ENCODE data around the gene PBX1.

DNA sequence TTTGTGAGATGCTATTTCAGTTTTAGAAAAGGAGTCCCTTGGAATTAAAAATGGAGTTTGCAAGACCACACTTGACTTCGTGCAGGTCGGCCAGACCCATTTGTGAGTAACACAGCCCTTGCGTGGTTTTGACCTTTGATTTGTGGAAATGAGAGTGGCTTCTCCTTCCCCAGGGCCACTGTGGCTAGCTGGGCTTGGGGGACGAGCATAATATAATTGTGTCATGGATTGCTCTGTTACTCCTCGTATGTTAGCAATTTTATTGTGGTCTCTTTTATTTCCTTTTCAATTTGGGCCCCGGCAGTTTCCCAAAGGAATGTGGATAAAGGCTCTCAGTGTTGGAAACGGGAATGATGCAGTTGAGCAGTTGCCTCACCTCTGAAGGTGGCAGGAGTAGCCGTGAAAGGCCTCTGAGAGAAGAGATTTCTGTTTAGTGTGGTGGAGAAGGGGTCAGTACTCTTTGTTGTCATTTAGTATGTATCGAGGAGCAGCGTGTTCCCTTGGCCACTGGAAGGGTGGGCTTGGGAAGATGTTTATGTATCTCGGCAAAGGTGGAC is 194.6 kb downstream of the PBX1 start:
- TF ChIP-seq, protein P1, sequence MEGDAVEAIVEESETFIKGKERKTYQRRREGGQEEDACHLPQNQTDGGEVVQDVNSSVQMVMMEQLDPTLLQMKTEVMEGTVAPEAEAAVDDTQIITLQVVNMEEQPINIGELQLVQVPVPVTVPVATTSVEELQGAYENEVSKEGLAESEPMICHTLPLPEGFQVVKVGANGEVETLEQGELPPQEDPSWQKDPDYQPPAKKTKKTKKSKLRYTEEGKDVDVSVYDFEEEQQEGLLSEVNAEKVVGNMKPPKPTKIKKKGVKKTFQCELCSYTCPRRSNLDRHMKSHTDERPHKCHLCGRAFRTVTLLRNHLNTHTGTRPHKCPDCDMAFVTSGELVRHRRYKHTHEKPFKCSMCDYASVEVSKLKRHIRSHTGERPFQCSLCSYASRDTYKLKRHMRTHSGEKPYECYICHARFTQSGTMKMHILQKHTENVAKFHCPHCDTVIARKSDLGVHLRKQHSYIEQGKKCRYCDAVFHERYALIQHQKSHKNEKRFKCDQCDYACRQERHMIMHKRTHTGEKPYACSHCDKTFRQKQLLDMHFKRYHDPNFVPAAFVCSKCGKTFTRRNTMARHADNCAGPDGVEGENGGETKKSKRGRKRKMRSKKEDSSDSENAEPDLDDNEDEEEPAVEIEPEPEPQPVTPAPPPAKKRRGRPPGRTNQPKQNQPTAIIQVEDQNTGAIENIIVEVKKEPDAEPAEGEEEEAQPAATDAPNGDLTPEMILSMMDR (IDR thresholded peaks at IDR 0.05), result no peak
- no peak for TF ChIP-seq POLR2A (IDR thresholded peaks at IDR 0.05)
